AG09309 (cell line): ENCODE results near the gene MYL12B.

ENCODE experiments used
- DNase-seq: peaks from one replicate; pipeline ENCODE4 v3.0.0-alpha.2; 2010; ENCODE audit warnings: low read depth
- H3K4me3 ChIP-seq: 2 replicates; pipeline ENCODE4 v1.5.1; 2011; ENCODE audit warnings: mild to moderate bottlenecking, low read depth, low read length, moderate library complexity; ENCODE audit not compliant: control insufficient read depth
- CTCF ChIP-seq: IDR thresholded peaks from 2 replicates; pipeline ENCODE4 v1.5.1; 2011; ENCODE audit warnings: mild to moderate bottlenecking, low read depth, low read length, inconsistent platforms; ENCODE audit not compliant: insufficient read depth, control insufficient read depth; ENCODE audit errors: missing control alignments

The MYL12B gene

DNA sequence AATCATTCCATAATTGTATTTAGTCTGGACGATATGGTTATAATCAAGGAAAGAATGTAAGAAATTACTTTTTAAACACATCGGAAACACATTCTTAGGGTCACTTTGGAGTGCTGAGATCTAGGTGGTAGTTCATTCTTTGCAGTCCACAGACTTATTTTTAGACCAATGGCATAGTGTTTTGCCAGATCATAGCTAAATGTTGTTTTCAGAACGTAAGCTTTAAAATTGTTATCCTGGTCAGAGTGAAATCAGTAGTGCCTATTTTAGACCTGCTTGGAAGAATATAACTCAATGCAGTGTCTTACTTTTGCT is 10.0 kb upstream of the MYL12B start:
- H3K4me3 ChIP-seq: no peak overlapping the region
- no peak for TF ChIP-seq CTCF
- no peak for DNase-seq

DNA sequence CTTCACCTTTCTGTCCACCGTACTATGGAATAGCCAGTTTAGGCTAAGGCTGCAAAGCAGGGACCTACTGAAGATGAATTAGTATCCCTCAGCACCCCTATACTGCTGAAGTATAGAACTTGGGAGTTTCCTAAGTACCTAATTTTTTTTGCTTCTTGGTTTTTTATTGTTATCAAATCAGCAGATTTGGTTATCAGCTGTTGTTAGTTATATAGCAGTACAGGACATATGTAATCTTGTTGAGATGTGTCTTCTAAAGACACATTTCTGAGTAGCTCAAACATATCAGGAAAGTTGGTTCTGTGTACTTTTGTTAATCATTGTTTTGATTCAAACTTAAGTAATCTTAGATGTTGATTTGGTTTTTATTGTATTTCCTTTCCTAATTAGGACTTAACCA is 9.1 kb upstream of the MYL12B start:
- no peak for DNase-seq
- no peak for TF ChIP-seq CTCF
- H3K4me3 ChIP-seq: no peak overlapping the region

DNA sequence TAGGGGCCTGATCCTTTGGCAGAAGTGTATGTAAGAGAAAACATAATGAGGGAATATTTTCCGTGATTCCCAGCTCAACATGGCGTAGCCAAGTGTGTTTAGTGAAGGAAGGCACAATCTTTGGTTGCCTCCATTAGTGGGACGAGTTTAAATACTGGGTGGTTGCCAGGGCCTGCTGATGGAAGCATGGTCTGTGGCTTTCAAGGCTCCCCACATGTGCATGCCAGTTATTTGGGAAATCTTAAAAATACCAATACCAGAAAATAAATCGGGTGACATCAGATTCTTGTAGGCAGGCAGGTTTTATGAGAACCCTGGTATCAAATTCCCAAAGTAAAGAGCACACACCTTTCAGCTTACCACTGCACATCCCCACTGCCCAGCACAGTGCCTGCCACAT is 7.2 kb upstream of the MYL12B start:
- no peak for DNase-seq
- no peak for TF ChIP-seq CTCF
- no peak overlapping the region for H3K4me3 ChIP-seq

GRCh38 chr18:3255611-3256165 is 6.2 kb upstream of the MYL12B start:
- TF ChIP-seq CTCF: no peak
- no peak overlapping the region for H3K4me3 ChIP-seq
- no peak for DNase-seq

GRCh38 chr18:3256693-3257626 is 5.0 kb upstream of the MYL12B start:
- TF ChIP-seq CTCF: no peak
- no peak overlapping the region for H3K4me3 ChIP-seq
- no peak for DNase-seq

DNA sequence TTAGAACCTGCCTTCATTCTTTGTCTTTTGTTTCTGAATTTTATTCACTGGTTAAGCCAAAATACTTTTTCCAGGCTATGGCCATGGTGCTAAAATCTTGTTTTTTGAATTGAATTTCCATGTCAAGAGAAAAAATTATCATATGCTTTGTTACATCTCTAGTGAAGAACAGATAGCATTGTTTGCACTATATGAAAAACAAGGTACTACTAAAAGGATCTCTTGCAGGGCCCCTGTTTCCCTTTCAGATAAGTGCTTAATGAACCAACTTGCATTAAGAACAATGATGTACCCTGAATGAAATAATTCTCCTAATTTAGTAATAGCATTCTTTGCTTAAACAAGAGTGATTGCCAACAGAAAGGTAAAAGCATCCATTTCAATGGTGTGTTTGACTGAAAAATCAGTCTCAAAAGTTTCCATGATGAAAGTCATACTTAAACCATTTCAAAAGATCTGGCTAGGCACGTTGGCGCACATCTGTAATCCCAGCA is 4.3 kb upstream of the MYL12B start:
- H3K4me3 ChIP-seq: no peak overlapping the region
- DNase-seq: no peak
- TF ChIP-seq CTCF: no peak
